Stimulated activated CD4-positive, alpha-beta T cell treated with anti-CD3 and anti-CD28 coated beads, Interleukin-12 subunit alpha, Interleukin-12 subunit beta, amount 100 ng/mL, for 24 hours (primary cell): ENCODE data around the gene NTSR2.

Source experiments
- DNase-seq, 2 experiments: peaks; one replicate each; pipeline ENCODE4 v3.0.0-alpha.2; 2020; ENCODE audit warnings: low read depth in 2 of 2

The NTSR2 gene

GRCh38 chr2:11628675-11629074 is 41.3 kb downstream of the NTSR2 start:
- DNase-seq, result no peak

DNA sequence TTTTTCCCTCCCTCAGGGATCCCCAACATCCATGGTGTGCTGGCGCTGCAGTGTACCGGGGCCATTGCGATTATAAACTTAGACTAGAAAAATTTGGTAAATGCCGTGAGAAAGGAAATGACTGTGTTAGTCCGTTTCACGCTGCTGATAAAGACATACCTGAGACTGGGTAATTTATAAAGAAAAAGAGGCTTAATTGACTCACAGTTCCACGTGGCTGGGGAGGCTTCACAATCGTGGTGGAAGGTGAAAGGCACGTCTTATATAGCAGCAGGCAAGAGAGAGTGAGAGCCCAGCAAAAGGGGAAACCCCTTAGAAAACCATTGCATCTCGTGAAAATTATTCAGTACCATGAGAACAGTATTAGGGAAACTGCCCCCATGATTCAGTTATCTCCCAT is 44.3 kb downstream of the NTSR2 start:
- DNase-seq, result no peak

DNA sequence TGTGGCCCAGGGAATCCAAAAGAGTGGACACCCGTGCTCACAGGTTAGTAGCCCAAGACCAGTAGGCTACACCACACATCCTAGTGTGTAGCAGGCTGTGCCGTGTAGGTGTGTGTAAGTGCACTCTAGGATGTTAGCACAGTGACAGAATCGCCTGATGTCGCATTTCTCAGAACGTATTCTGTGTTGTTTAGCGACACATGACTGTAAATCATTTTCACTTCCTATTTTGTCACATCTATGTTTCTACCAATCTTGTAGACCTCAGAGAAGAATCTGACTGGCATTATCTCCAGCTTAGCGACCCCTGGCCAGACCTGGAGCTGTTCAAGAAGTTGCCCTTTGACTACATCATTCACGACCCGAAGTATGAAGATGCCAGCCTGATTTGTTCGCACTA is 45.1 kb downstream of the NTSR2 start:
- no peak for DNase-seq

- no peak for DNase-seq
Observed at GRCh38 chr2:11622611-11623010, 47.4 kb downstream of the NTSR2 start.

DNA sequence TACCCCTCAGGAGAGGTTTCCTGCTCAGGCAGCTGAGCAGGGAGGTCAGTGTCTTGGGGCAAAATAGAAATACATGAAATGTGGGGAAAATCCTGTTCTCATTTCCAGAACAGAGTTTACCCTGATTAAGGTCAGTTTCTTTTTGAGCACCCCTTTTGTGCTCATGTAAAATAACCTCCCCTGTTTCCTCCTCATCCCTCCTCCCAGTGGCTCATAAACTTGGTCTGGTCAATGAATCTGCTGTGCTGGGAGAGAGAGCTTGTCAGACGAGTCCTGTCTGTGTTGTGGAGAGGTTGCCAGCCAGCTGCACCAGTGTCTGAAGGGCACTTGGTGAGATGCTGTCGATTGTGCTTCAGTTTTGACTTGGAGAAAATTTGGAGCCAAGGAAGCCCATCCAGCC is 48.6 kb downstream of the NTSR2 start:
- no peak for DNase-seq

DNA sequence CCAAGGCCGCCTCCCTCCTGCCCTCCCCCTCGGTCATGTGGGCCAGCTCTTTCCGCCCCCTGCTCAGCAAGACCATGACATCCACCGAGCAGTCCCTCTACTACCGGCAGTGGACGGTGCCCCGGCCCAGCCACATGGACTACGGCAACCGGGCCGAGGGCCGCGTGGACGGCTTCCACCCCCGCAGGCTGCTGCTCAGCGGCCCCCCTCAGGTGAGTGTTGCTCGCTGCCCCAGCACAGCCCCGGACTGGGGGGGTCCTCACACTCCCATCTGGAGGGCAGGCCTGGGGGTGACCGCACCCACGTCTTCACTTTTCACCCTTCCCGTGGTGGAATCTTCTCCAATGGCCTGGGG is 51.3 kb downstream of the NTSR2 start:
- DNase-seq, result no peak

DNA sequence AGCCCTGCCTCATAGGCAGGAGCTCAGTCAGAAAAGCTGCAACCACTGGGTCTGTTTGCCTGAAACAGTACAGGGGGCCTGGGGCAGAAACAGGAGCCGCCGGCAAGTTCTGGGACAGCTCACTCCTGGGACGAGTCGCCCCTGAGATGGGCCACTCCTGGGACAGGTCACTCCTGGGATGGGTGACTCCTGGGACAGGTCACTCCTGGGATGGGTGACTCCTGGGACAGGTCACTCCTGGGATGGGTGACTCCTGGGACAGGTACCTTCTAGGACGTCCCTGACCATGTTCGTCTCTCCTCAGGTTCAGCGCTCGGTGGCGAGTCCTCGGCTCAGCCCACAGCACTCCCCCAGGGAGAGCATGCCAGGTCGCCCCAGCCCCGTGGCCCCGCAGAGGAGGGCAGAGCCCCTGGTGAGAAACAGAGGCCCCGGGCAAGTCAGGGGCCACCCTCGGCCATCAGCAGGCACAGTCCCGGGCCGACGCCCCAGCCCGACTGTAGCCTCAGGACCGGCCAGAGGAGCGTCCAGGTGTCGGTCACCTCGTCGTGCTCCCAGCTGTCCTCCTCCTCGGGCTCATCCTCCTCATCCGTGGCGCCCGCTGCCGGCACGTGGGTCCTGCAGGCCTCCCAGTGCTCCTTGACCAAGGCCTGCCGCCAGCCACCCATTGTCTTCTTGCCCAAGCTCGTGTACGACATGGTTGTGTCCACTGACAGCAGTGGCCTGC is 51.8 kb downstream of the NTSR2 start:
- DNase-seq, result no peak

GRCh38 chr2:11617527-11617926 is 52.5 kb downstream of the NTSR2 start:
- DNase-seq, result no peak

- no peak for DNase-seq
Observed at GRCh38 chr2:11616851-11617415, 53.1 kb downstream of the NTSR2 start.

DNA sequence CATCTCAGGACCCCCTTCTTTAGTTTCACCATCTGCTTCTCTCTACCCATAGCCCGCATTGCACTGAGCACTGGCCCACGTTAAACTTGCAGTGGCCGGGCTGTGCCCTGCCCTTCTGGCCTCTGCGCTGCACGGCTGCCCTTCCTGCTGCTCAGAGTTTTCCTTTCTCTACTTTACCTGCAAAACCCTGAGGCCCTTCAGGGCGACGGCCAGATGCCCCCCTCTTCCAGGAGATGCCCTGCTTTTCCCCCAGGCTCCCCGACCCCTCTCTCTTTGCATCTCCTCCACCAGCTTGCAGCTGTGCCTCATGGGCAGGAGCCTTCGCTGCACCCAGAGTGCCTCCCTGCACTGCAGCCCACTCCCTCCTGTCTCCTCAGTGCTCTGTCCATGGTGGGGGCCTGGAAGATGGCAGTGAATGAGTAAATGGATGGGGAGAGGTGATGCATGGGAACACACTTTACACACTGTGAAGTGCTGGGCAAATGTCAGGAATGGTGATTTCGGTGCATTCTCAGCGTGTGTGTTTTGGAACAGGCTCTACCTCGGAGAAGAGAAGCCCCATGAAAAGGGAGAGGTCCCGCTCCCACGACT is 53.8 kb downstream of the NTSR2 start:
- no peak for DNase-seq

DNA sequence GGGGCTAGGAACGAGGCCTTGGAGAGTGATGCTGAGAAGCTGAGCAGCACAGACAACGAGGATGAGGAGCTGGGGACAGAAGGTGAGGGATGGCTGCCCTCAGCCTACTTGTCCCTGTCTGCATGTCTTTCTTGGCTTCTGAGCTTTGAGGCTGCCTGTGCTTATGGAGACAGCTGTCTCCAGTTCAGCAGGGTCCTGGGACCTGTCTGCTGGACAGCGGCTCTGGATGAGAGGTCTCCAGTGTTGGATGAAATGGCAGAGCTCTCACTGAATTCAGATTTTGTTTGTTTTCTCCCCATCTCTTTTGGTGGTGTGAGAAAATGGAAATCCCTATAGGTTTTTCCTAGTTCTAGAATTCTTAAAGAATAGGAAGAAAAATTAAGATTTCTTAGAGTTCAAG is 54.8 kb downstream of the NTSR2 start:
- DNase-seq, result no peak

GRCh38 chr2:11613297-11613696 is 56.7 kb downstream of the NTSR2 start:
- no peak for DNase-seq

DNA sequence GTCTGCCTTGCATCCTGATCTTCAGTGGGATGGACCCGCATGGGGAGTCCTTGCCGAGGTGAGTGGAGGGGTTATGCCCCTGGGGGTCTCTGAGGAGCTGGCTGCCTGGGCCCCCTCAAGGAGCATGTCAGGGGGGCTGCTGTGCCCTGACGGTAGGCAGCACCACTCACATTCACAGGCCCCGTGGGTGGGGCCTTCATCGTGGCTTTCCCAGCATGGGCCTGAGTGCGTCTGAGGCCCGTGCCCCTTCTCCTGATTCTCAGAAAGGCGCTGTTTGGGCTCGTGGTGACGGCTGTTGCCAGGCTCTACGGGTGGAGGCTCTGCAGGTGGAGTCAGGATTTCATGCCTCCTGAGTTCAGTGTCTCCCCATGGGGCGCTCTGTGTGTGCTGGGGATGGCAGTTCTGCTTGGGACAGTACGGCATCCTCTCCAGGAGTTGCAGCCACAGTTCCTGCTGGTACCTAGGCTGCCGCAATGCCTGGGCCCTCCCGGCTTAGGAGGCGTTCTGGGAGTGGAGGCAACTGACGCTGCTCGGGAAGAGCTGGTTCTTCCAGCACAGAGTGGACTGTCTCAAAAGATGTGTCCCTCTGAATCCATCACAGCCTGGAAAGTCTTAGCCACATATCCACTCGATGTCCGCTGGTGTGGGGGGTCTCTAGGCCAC is 57.3 kb downstream of the NTSR2 start:
- no peak for DNase-seq

DNA sequence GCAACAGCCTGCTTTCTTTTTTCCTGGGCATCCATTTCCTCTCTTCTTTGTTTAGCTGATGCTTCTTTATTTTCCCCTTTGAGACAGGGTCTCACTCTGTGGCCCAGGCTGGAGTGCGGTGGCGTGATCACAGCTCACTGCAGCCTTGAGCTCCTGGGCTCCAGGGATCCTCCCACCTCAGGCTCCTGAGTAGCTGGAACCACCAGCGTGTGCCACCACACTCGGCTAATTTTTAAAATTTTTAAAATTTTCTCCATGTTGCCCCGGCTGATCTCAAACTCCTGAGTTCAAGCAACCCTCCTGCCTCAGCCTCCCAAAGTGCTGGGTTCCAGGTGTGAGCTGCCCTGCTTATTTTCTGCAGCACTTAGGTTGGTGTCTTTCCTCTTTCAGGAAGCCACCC is 58.7 kb downstream of the NTSR2 start:
- no peak for DNase-seq

DNA sequence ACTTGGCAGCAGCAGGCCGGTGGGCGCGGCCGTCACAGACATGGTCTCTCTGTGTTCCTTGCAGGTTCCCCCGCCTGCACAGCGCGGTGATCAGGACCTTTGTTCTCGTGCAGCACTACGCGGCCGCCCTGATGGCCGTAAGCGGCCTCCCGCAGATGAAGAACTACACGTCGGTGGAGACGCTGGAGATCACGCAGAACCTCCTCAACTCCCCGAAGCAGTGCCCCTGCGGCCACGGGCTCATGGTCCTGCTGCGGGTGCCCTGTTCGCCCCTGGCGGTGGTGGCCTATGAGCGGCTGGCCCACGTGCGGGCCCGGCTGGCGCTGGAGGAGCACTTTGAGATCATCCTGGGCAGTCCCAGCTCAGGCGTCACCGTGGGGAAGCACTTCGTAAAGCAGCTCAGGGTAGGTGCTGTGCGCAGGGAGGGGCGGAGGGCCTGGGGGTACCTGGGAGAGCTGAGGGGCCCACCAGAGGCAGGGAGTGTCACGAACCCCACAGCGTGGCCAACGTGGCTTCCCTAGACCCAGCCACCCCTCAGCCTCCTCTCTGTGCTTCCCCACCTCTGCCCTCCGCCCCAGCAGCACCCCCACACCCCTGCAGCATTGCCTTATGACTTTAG is 59.3 kb downstream of the NTSR2 start:
- DNase-seq, result no peak
